ENCODE data around the gene UHMK1.

Gene UHMK1

GRCh38 chr1:162498496-162498810, 835 bp downstream of the UHMK1 start:
- peaks cover 52% of the 10 kb centered on the region for H3K79me2 ChIP-seq (ENCODE audit: low read length)
- H2AFZ ChIP-seq (ENCODE audit: low read depth, low read length) = 0 out of 2 replicates have a peak overlapping the region, but pooled peaks have one; percentile 50
- H3K4me2 ChIP-seq (ENCODE audit: low read length) = peak overlapping the region; percentile 89
- H3K4me1 ChIP-seq (ENCODE audit: low read length) = peaks cover 18% of the 10 kb centered on the region
- H4K20me1 ChIP-seq (ENCODE audit: insufficient read depth, low read length) = peaks cover 31% of the 10 kb centered on the region
- H3K9me3 ChIP-seq (ENCODE audit: insufficient read depth, low read length) = no peaks in the 10 kb centered on the region
- peak overlapping the region; percentile 81 for H3K27ac ChIP-seq (ENCODE audit: low read length)
- peaks cover 29% of the 10 kb centered on the region for H3K36me3 ChIP-seq (replicated peaks; ENCODE audit: low read depth, low read length)
- no peaks in the 10 kb centered on the region for H3K27me3 ChIP-seq (ENCODE audit: low read depth, low read length)
- peak overlapping the region; percentile 92 for H3K9ac ChIP-seq (ENCODE audit: low read length)
- TF ChIP-seq EZH2phosphoT487 (IDR thresholded peaks at IDR 0.05; ENCODE audit: low read depth) (no peak), CTCF (IDR thresholded peaks at IDR 0.05; ENCODE audit: low read depth, low read length) (no peak)
- peak overlapping the region; percentile 95 for H3K4me3 ChIP-seq (ENCODE audit: low read length)

- H3K9ac ChIP-seq (ENCODE audit: low read length) = no peak overlapping the region
- no peak overlapping the region for H2AFZ ChIP-seq (ENCODE audit: low read depth, low read length)
- no peaks in the 10 kb centered on the region for H3K27me3 ChIP-seq (ENCODE audit: low read depth, low read length)
- TF ChIP-seq EZH2phosphoT487 (IDR thresholded peaks at IDR 0.05; ENCODE audit: low read depth) = no peak
- H3K27ac ChIP-seq (ENCODE audit: low read length) = no peak overlapping the region
- H3K4me2 ChIP-seq (ENCODE audit: low read length) = no peak overlapping the region
- peaks cover 52% of the 10 kb centered on the region for H3K79me2 ChIP-seq (ENCODE audit: low read length)
- H3K36me3 ChIP-seq (replicated peaks; ENCODE audit: low read depth, low read length) = peaks cover 42% of the 10 kb centered on the region
- H3K9me3 ChIP-seq (ENCODE audit: insufficient read depth, low read length) = no peaks in the 10 kb centered on the region
- H3K4me1 ChIP-seq (ENCODE audit: low read length) = peaks cover 11% of the 10 kb centered on the region
- H4K20me1 ChIP-seq (ENCODE audit: insufficient read depth, low read length) = peaks cover 31% of the 10 kb centered on the region
- no peak overlapping the region for H3K4me3 ChIP-seq (ENCODE audit: low read length)
Measured at GRCh38 chr1:162500805-162501204, 3.2 kb downstream of the UHMK1 start.

DNA sequence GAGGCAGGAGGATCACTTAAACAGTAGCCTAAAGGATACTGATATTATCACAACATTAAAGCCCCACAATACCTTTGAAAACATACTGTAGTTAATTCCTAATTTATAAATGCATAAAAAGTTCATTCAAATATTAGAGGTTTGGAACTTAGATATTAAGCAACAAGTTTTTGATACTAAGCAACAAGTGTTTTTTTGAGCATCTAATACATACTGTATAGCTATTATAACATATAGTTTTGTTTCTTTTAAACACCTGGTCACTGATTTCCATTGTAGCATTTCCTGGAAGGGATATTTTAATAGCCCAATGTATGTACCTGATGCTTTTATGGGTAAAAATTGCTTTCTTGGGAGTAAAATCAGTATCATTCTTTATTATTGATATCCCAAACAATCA, 4.5 kb downstream of the UHMK1 start:
- Histone ChIP-seq H3K4me2 (ENCODE audit: low read length) (no peak overlapping the region), H3K4me3 (ENCODE audit: low read length) (no peak overlapping the region), H3K79me2 (ENCODE audit: low read length) (peaks cover 52% of the 10 kb centered on the region), H2AFZ (ENCODE audit: low read depth, low read length) (no peak overlapping the region), H3K27me3 (ENCODE audit: low read depth, low read length) (no peaks in the 10 kb centered on the region), H4K20me1 (ENCODE audit: insufficient read depth, low read length) (peaks cover 31% of the 10 kb centered on the region), H3K9ac (ENCODE audit: low read length) (no peak overlapping the region), H3K9me3 (ENCODE audit: insufficient read depth, low read length) (no peaks in the 10 kb centered on the region), H3K4me1 (ENCODE audit: low read length) (peaks cover 10% of the 10 kb centered on the region), H3K27ac (ENCODE audit: low read length) (no peak overlapping the region), H3K36me3 (replicated peaks; ENCODE audit: low read depth, low read length) (peaks cover 47% of the 10 kb centered on the region)
- TF ChIP-seq EZH2phosphoT487 (IDR thresholded peaks at IDR 0.05; ENCODE audit: low read depth) (no peak), CTCF (IDR thresholded peaks at IDR 0.05; ENCODE audit: low read depth, low read length) (no peak)

DNA sequence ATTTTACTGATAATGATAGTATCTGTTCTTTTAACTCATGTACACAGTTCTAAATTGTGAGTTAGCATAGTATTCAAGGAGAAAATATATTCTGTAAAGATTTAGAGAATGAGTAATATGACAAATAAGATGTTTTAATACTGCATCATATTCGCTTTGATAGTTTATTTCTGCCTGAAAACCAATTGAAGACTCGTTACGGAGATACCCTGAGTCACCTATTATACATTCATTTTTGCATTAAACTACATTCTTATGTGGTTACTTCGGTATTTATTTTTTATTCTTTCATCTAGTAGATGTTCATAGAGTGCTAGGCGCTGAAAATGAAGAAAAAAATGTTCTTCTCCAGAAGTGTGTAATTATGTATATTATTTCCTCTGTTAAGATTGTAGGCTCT, 5.3 kb downstream of the UHMK1 start:
- Histone ChIP-seq H3K36me3 (replicated peaks; ENCODE audit: low read depth, low read length) (peaks cover 48% of the 10 kb centered on the region), H3K79me2 (ENCODE audit: low read length) (peaks cover 46% of the 10 kb centered on the region), H3K9me3 (ENCODE audit: insufficient read depth, low read length) (no peaks in the 10 kb centered on the region), H3K4me2 (ENCODE audit: low read length) (no peak overlapping the region), H3K9ac (ENCODE audit: low read length) (no peak overlapping the region), H3K27me3 (ENCODE audit: low read depth, low read length) (no peaks in the 10 kb centered on the region), H3K27ac (ENCODE audit: low read length) (no peak overlapping the region), H4K20me1 (ENCODE audit: insufficient read depth, low read length) (peaks cover 31% of the 10 kb centered on the region), H2AFZ (ENCODE audit: low read depth, low read length) (no peak overlapping the region), H3K4me1 (ENCODE audit: low read length) (peaks cover 7% of the 10 kb centered on the region), H3K4me3 (ENCODE audit: low read length) (no peak overlapping the region)
- no peak for TF ChIP-seq EZH2phosphoT487 (IDR thresholded peaks at IDR 0.05; ENCODE audit: low read depth)
- TF ChIP-seq CTCF (IDR thresholded peaks at IDR 0.05; ENCODE audit: low read depth, low read length) = no peak

GRCh38 chr1:162527314-162527713, 29.7 kb downstream of the UHMK1 start:
- Histone ChIP-seq H3K4me2 (ENCODE audit: low read length) (no peak overlapping the region), H3K4me3 (ENCODE audit: low read length) (no peak overlapping the region), H3K9ac (ENCODE audit: low read length) (no peak overlapping the region), H3K36me3 (replicated peaks; ENCODE audit: low read depth, low read length) (peaks cover 50% of the 10 kb centered on the region), H3K27me3 (ENCODE audit: low read depth, low read length) (no peaks in the 10 kb centered on the region), H2AFZ (ENCODE audit: low read depth, low read length) (no peak overlapping the region), H4K20me1 (ENCODE audit: insufficient read depth, low read length) (peaks cover 31% of the 10 kb centered on the region), H3K79me2 (ENCODE audit: low read length) (peaks cover 17% of the 10 kb centered on the region), H3K9me3 (ENCODE audit: insufficient read depth, low read length) (no peaks in the 10 kb centered on the region), H3K4me1 (ENCODE audit: low read length) (peaks cover 28% of the 10 kb centered on the region), H3K27ac (ENCODE audit: low read length) (no peak overlapping the region)
- TF ChIP-seq CTCF (IDR thresholded peaks at IDR 0.05; ENCODE audit: low read depth, low read length) (no peak), EZH2phosphoT487 (IDR thresholded peaks at IDR 0.05; ENCODE audit: low read depth) (no peak)
